ENCODE data around the gene KRTCAP3.
"Not testable (repeated sequence)": the region's sequence is repeated elsewhere in the genome, so short reads cannot be mapped to it uniquely, and the experiment has no call there.

The KRTCAP3 gene

GRCh38 chr2:27441958-27442919, at the start of gene KRTCAP3:
Gene KRTCAP3 (plus strand): TSS chr2:27442381. CDS start chr2:27442413, 32 bp downstream.
- peak; percentile 64 to 81 (median 78) for DNase-seq

- DNase-seq = no peak
Measured at GRCh38 chr2:27393225-27393624, 49.0 kb upstream of the KRTCAP3 start.

GRCh38 chr2:27398962-27399361, 43.2 kb upstream of the KRTCAP3 start:
- no peak for DNase-seq

GRCh38 chr2:27400348-27401135, 41.6 kb upstream of the KRTCAP3 start:
- DNase-seq = no peak

GRCh38 chr2:27407798-27408491, 34.2 kb upstream of the KRTCAP3 start:
- peak; percentile 33 to 79 (median 65) for DNase-seq

GRCh38 chr2:27408601-27409320, 33.4 kb upstream of the KRTCAP3 start:
- DNase-seq = peak; percentile 24 to 71 (median 25)

GRCh38 chr2:27409321-27410073, 32.7 kb upstream of the KRTCAP3 start, which contains the start of gene PPM1G:
Gene PPM1G (minus strand): TSS chr2:27409591. CDS start chr2:27409422, 169 bp downstream.
- peak; percentile 98 to 99 (median 98) for DNase-seq

- no peak for DNase-seq
Measured at GRCh38 chr2:27412419-27413152, 29.6 kb upstream of the KRTCAP3 start.

GRCh38 chr2:27416151-27416550, 26.0 kb upstream of the KRTCAP3 start:
- no peak for DNase-seq

GRCh38 chr2:27420996-27421395, 21.2 kb upstream of the KRTCAP3 start:
- no peak for DNase-seq

- DNase-seq = no peak
Measured at GRCh38 chr2:27421660-27422250, 20.4 kb upstream of the KRTCAP3 start.

GRCh38 chr2:27422958-27423357, 19.2 kb upstream of the KRTCAP3 start:
- DNase-seq = no peak

GRCh38 chr2:27425039-27425438, 17.1 kb upstream of the KRTCAP3 start:
- DNase-seq = not testable (repeated sequence)

- DNase-seq = no peak
Measured at GRCh38 chr2:27427863-27428212, 14.3 kb upstream of the KRTCAP3 start.

GRCh38 chr2:27428213-27428977, 13.8 kb upstream of the KRTCAP3 start, which contains the start of gene NRBP1:
Gene NRBP1 (plus strand): TSS chr2:27428631. CDS start chr2:27433274, 4,643 bp downstream.
- peak; percentile 96 to 97 (median 97) for DNase-seq

- DNase-seq = peak; percentile 79 to 90 (median 88)
Measured at GRCh38 chr2:27428978-27429541, 13.1 kb upstream of the KRTCAP3 start.

- DNase-seq = no peak
Measured at GRCh38 chr2:27431395-27431794, 10.8 kb upstream of the KRTCAP3 start.

GRCh38 chr2:27435628-27436027, 6.6 kb upstream of the KRTCAP3 start:
- DNase-seq = no peak

Measured in NCI-H1417 (cell line).